ENCODE results near the gene SRRM3.
"Not testable (repeated sequence)": the region's sequence is repeated elsewhere in the genome, so short reads cannot be mapped to it uniquely, and the experiment has no call there.

The SRRM3 gene

DNA sequence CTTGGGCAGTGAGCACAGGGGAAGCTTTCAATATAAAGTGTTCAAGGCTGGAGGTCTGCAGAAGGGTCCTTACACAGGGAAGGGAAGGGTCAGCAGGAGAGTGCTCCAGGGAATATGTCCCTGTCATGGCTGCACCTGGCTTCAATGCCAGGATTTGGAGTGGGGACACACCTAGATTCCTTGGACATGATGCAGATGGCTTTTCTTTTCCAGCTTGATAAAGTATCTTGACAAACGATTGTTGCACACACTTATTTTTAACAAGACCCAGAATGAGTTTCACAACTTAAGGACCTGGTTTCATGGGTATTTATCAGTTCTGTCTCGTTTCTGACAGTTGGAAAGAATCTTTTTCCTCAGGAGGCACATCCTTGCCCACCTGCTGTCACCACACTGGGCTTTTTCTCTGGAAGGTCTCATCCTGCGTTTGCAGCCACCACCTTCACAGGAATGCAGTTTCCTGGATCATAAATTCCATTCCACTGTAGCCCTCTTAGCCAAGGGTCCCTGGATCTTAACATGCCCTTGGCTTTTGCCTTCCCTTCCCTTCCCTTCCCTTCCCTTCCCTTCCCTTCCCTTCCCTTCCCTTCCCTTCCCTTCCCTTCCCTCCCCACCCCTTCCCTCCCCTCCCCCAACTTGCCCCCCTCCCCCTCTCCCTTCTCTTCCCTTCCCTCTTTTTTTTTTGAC is 21.7 kb downstream of the SRRM3 start:
- no peak for DNase-seq (ENCODE audit: low read depth in 2 of 2)
- TF ChIP-seq, protein P1, sequence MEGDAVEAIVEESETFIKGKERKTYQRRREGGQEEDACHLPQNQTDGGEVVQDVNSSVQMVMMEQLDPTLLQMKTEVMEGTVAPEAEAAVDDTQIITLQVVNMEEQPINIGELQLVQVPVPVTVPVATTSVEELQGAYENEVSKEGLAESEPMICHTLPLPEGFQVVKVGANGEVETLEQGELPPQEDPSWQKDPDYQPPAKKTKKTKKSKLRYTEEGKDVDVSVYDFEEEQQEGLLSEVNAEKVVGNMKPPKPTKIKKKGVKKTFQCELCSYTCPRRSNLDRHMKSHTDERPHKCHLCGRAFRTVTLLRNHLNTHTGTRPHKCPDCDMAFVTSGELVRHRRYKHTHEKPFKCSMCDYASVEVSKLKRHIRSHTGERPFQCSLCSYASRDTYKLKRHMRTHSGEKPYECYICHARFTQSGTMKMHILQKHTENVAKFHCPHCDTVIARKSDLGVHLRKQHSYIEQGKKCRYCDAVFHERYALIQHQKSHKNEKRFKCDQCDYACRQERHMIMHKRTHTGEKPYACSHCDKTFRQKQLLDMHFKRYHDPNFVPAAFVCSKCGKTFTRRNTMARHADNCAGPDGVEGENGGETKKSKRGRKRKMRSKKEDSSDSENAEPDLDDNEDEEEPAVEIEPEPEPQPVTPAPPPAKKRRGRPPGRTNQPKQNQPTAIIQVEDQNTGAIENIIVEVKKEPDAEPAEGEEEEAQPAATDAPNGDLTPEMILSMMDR (IDR thresholded peaks at IDR 0.05; ENCODE audit: low read depth, low read length) = no peak
- no peak overlapping the region for H3K4me3 ChIP-seq (replicated peaks in 1 of 2; ENCODE audit: low read depth in 2 of 2, low read length in 2 of 2)

DNA sequence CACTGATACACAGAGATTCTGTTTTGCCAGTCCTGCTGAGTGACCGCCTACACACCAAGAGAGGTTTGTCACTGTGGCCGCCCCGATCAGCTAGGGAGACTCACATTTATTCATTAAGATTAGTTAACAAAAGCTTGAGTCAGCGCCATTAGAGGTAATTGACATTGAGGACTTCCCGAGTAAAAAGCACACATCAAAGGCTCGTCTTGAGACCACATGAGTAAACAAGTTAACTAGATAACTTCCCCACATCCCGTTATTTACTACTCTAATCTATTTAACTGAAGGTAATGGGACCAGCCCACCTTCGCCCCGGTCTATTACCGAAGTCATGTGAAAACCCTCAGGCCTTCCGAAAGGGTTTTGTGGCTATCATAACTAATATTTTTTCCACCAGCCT is 23.0 kb downstream of the SRRM3 start:
- no peak overlapping the region for H3K4me3 ChIP-seq (replicated peaks in 1 of 2; ENCODE audit: low read depth in 2 of 2, low read length in 2 of 2)
- no peak for DNase-seq (ENCODE audit: low read depth in 2 of 2)
- TF ChIP-seq, protein P1 (IDR thresholded peaks at IDR 0.05; ENCODE audit: low read depth, low read length) = no peak

DNA sequence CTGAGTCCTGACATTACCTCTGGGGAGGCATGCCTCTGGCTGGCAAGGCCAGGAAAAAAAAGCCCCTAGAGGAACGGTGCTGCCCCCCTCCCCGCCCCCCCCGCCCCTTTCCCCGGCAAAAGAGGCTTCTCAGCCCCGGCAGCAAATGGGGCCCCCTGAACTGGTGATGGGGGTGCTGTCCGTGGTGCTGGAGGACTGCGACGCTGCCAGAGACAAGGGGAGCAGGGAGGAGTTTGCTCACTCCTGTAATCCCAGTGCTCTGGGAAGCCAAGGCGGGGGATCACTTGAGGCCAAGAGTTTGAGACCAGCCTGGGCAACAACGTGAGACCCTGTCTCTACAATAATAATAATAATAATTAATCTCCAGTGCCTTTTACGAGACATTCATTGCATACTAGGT is 23.7 kb downstream of the SRRM3 start:
- TF ChIP-seq, protein P1 (IDR thresholded peaks at IDR 0.05; ENCODE audit: low read depth, low read length) = no peak
- peak; percentile 25 to 38 for DNase-seq (ENCODE audit: low read depth in 2 of 2)
- H3K4me3 ChIP-seq (replicated peaks in 1 of 2; ENCODE audit: low read depth in 2 of 2, low read length in 2 of 2) = no peak overlapping the region

DNA sequence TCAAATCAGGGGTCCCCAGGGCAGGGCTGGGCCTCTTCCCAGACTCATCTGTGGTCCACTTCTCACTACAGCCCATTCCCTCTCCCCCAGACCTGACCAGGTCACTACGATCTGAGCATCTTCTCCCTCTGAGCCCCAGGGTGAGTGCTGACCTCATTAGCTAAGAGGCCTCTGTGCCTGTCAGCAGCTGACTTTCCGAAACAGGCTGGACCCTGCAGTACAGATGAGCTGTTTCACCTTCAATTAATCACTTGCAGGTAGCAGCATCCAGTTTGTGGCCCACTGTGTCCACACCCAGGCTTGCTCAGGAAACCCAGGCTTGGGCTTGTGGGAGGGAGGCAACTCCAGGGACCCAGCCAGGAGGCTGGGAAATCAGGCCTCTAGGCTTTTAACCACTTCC is 24.3 kb downstream of the SRRM3 start:
- no peak for DNase-seq (ENCODE audit: low read depth in 2 of 2)
- TF ChIP-seq, protein P1 (IDR thresholded peaks at IDR 0.05; ENCODE audit: low read depth, low read length) = no peak
- H3K4me3 ChIP-seq (replicated peaks in 1 of 2; ENCODE audit: low read depth in 2 of 2, low read length in 2 of 2) = no peak overlapping the region

DNA sequence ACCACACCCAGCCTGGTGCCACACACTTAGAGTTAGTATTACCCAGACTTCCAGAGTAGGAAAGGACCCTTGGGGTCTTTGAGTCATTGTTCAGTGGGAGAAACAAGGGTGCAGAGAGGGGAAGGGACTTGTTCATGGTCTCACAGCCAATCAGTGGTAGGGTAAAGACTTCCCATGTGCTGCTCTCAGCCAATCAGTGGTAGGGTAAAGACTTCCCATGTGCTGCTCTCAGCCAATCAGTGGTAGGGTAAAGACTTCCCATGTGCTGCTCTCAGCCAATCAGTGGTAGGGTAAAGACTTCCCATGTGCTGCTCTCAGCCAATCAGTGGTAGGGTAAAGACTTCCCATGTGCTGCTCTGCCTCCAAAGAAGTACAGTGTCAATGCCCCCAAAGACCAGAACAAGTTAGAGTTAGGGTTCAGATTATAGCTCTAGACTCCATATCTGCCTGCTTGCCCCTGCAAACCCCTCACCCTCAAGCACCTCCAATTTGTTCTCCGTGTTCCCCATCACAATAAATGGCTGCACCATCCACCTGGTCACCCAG is 25.3 kb downstream of the SRRM3 start:
- DNase-seq (ENCODE audit: low read depth in 2 of 2) = not testable (repeated sequence)

DNA sequence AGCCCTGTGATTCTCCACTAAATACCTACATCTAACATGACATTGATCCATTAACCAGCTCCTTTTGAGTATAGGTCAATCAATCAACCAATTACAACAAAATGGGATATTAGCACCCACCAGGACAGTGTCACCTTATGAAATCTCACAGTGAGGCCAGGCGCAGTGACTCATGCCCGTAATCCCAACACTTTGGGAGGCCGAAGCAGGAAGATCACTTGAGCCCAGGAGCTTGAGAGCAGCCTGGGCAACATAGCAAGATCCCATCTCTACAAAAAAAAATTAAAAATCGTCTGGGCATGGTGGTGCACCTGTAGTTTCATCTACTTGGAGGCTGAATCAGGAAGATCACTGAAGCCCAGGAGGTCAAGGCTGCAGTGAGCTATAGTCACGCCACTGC is 28.5 kb downstream of the SRRM3 start:
- DNase-seq (ENCODE audit: low read depth in 2 of 2) = no peak
- TF ChIP-seq, protein P1 (IDR thresholded peaks at IDR 0.05; ENCODE audit: low read depth, low read length) = no peak

More for the DNA sequence above, 25.3 kb downstream of the SRRM3 start:
- not testable (repeated sequence) for H3K4me3 ChIP-seq (replicated peaks in 1 of 2; ENCODE audit: low read depth in 2 of 2, low read length in 2 of 2)

DNA sequence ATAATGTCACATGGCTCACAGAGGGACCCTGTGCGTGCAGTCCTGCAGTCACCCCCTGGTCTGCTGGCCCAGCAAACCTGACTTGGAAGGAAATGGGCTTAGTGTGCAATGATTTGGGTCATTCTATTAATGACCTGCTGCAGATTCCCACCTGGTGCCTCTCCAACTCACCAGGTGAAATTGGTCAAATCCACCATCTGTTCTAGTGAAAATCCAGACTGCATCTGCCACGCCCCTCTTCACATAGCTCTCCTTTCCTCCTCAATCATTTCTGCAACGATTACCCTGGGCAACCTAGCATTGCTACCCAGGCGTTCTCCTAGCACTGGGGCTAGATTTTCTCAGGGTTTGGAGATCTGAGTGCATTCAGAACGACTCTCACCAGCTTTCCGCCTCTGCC is 29.4 kb downstream of the SRRM3 start:
- no peak overlapping the region for H3K4me3 ChIP-seq (replicated peaks in 1 of 2; ENCODE audit: low read depth in 2 of 2, low read length in 2 of 2)
- no peak for DNase-seq (ENCODE audit: low read depth in 2 of 2)
- TF ChIP-seq, protein P1 (IDR thresholded peaks at IDR 0.05; ENCODE audit: low read depth, low read length) = no peak

More for the DNA sequence above, 28.5 kb downstream of the SRRM3 start:
- H3K4me3 ChIP-seq (replicated peaks in 1 of 2; ENCODE audit: low read depth in 2 of 2, low read length in 2 of 2) = no peak overlapping the region

Data from cardiac fibroblast (primary cell).